ENCODE results near the gene NHLH1.

- TF ChIP-seq CTCF (IDR thresholded peaks at IDR 0.05) = no peak
- TF ChIP-seq EP300 (IDR thresholded peaks at IDR 0.05) = no peak
Measured at GRCh38 chr1:160398823-160399222, 32.0 kb downstream of the NHLH1 start.
